NCI-H526 (cell line): Measurements from ENCODE around the gene C1orf167.

Experiments used
- DNase-seq, 2 experiments: peaks; one replicate each; lab custom pipeline; 2025; lab: John Stamatoyannopoulos, UW

C1orf167 gene

DNA sequence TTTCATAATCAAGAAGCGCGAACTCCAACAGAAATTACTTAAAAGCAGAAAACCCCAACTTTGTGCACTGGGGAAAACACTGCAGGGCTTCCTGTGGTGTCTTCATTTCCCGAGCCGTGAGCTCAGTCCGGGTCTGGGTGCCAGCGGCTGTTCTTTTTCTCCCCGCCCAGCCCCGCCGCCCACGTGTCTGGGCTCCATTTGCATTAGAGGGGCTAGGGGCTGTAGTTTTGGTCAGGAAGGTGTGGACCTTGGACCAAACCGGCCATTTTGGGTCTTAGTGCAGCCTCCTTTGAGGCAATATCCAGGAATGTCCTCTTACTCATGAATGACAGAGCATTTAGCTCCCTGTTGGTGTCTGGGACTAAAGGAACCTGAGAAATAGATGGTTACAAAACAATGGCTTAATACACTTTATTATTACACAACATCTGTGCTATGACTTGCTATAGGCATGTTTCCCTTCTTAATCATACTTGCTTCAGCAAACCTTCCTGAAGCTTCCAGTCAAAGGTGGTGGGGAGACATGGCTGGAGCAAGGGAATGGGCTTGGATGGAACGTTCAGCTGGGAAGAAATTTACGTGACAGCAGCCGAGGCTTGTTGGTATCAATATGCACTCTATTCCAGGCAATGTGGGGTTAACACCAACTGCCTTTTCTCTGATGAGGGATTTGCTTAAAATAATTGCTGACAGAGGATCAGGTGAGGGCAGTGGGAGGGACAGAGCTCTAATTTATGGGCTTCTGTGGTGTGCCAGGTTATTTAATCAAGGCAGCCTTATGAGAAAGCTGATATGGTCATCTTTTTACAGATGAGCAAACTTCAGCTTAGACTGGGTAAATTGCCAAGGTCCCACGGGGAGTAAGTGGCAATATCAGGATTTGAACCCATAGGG lies 25.0 kb upstream of the C1orf167 start:
- DNase-seq, result peak; percentile 86 to 88

DNA sequence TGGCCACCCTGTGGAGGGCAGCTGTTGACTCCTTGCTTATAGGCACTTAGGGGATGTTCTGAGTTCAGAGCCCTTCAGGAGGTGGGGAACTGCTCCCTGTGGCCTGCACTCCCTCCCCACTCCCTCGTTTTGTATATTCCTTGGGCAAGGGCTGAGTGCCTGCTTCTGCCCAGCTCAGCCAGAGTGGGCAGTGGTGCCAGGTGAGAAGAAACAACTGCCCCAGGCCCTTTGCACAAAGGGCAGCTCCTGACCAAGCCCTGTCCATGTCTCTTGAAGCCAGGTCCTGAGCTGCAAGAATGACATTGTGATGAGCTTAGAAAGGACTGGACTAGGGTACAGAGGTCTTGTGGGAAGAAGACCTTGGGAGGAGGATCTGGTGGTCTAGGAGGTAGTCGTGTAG lies 23.9 kb upstream of the C1orf167 start:
- DNase-seq, result no peak

DNA sequence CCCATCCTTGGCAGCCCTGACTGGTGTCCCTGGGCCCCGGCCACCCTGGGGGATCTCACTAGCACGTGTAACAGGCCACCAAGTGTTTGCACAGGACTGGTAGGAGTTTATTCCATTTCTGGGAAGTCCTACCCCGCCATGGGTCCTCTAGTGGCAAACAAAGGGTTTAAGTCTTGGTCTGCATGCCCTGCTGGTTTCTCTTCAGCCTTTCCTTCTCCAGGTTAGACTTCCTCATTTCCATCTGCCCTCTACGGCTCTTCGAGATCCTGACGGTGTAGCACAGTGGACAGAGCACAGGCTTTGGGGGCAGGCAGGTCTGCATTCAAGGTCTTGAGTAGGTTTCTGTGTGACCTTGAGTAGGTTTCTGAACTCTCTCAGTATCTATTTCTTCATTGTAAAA lies 23.2 kb upstream of the C1orf167 start:
- no peak for DNase-seq

DNA sequence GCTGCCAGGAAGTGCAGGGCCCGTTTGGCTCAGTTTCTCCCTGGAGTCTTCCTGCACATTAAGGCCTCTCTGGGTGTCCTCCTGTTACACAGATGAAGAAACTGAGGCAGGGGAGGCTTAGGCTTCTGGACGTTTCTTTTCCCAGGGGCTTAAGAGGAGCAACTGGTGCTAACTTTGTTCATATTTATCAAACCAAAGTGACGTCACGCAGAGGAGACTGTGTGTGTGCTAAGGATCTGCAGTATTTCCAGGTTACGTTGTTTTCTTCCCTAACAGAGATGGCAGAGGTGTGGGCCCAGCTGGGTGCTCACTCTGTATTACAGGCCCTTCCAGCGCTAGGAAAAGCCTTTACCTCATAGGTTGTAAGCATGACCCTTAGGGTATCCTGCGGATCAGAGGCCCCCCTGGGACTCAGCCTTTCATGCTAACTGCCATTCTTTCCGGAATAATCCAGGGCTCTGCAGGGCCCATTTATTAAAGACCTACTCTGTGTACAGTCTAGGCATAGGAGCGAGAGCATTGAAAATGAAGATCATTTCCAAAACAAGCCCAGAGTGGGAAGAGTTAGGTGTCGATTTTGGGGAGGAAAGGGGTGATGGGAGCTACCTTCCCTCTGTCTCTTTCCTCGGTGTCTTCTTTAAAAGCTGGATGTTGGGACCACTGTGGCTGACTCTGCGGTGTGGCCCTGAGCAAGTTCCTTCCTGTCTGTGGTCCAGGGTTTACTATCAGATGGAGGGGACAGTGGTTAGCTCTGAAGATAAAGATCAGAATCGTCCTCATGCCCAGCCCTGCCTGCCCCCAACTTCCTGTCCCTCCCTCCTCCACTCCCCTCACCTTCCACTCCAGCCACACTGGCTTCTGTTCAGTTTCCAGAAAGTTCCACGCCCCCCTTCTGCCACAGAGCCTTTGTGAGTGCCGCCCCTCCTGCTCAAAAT lies 21.5 kb upstream of the C1orf167 start:
- no peak for DNase-seq

DNA sequence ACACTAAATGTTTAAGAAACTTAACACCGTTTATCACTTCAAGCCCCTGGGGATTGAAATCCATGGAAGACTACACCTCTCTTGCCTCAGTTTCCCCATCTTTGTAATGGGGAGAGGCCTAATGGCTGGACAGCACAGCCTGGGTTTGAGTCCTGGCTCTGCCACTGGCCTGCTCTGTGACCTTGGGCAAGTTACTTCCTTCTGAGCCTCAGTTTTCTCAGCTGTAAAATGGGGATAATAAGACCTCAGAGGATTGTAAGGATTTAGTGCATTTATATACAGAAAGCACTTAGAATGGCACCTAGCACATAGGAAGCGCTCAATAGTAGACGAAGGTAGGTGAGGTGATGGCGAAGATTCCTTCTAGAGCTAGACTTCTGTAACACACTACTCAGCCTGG lies 20.5 kb upstream of the C1orf167 start:
- DNase-seq, result no peak

DNA sequence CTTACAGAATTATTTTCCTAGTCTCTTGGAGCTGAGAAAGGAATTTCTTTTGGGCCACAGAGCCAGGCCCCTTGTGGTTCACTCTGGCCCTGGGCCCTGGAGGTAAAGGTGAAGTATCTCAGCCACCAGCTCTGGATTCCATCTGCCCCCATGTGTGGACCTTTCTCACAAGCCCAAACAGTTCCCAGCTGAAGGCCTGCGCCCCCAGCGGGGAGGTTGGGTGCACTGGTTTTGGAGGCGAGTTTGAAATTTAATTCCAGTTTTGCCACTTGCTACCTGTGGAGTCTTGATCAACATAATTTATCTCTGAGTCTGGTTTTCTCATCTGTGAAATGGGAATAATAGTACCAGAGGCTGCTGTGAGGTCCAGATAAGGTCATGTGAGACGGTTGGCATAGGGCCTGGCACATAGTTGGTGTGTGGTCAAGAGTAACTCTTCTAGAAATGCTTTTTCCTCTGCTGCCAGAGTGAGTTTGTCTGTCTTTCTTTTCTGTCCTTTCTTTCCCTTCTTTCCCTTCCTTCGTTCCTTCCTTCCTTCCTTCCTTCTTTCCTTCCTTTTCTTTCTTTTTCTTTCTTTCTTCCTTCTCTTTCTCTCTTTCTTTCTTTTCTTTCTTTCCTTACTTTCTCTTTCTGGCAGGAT lies 20.0 kb upstream of the C1orf167 start:
- DNase-seq, result no peak

DNA sequence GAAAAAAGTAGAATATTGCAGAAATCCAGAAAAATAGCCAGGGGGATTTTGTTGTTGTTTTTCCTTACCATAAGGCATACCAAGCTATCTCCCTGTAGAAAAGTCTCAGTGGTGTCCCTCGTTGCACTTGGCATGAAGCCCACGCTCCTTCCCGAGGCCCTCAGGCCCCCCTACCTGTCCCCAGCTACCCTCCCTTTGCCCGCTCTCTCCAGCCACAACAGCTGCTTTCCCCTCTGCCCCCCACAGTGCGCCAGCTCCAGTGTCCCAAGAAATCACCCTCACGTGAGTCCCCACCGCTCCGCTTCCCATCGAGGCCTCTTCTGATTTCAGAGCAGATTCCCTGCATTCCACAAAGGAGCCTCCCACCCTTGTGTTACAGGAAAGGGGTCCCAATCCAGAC lies 17.7 kb upstream of the C1orf167 start:
- DNase-seq, result no peak

DNA sequence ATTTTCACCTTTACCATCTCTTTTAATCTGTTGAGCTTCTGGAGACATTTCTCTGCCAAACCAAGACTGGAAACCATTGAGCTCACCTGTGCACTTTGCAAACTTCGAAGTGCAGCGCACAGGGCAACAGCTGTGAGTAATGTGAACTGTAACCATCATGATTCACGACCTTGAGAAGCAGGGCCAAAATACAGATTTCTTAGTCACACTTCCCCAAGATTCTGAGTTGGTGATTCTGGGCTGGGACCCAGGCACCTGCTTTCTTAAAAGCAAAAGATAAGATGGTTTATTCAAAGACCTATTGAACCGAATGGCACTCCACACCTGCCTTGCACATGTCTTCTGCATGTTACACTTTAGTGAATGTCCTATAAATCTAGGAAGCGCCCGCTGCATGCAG lies 15.9 kb upstream of the C1orf167 start:
- DNase-seq, result no peak

DNA sequence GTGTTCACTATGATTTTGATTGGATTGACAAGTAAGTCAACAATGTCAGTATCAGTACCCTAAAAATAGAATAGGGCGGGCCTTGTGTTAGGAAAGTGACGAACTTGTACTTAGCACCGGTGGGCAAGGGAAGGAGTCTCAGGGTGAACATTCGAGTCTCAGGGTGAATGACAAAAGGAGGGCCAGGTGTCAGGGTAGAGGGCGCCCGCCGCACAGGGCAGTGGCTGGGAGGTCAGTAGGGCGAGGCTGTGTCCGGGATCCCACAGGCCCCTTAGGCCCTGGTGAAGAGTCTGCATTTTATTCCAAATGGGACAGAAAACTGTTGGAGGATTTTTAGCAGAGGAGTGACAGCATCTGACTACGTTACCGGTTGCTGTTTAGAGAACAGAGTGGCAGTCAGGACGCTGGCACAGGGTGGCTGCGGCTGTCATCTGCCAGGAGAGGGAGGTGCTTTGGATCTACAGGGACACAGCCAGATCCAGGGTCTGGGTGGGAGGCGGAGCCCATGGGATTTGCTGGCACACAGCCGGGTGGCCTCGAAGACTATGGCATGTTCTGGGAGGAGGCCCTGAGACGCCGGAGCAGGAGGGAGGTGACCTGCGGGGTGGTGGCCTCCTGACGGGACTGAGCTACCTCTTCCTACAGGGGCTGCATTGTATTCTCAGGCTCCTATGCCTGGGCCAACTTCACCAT lies 15.1 kb upstream of the C1orf167 start:
- DNase-seq, result no peak

DNA sequence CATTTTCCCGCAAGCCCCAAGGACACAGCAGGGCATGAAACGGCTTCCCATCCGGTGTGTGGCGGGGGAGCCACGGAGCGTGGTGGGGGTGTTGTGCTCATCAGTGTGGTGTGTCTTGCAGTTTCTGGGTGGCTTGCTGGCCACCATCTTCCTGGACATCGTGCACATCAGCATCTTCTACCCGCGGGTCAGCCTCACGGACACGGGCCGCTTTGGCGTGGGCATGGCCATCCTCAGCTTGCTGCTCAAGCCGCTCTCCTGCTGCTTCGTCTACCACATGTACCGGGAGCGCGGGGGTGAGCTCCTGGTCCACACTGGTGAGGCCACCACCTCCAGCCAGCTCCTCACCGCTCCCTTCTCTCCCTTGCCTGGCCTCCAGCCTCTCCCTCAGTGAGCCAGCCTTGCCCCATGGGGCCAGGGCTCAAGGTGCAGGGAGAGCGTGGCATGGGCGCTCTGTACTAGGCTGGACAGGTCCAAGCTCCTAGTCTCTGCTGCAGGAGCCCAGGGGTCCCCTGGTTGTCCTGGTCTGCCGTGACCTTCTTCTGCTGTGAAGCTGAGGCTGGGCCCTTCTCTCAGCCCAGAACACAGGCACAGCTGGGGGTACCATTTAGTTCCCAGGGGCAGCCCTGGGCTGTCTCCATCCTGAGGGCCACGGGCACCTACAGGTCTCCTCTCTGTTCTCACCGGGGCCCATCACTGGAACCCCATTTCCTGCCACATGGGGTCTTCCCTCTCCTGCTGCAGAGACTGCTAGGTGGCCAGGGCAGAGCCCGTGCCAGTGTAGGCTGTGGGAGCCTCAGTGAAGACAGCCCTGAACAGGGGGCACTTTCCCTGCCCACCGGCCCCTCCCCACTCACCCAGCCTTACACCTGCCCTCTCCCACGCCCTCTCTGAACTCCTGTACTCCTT lies 13.4 kb upstream of the C1orf167 start:
- DNase-seq, result no peak

DNA sequence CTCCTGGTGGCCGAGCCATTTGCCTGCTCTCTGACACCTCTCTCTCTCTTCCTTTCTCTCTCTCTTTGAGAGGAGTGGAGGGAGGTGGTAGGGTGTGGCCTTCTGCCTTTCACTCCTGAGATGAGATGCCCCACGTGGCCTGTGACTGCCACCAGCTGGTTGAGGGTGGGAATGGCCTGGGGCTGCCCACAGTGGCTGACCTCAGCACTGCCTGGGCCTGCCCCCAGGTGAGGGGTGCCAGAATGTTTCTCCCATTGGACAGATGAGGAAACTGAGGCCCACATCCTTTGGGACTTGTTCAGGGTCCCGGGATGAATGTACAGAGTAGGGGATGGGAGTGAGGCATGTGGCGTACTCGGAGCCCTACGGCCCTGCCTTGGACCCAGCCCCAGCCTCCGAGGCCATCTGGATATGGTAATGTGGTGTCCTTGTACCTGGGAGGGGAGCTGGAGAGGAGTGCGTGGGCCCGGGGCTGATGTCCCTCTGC lies 12.7 kb upstream of the C1orf167 start:
- peak; percentile 5 to 38 for DNase-seq

DNA sequence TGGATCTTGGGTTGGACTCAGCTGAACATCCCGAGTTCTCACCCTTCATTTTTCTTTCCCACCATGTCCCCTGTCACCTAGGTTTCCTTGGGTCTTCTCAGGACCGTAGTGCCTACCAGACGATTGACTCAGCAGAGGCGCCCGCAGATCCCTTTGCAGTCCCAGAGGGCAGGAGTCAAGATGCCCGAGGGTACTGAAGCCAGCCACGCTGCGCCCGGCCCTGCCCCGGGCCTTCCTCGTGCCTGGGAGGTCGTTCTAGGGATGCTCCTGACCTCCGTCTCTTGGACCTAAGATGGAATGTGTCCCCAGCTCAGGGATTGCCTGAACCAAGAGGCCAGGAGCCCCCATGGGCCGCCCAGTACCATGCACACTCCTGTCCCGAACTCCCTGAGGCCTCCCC lies 12.0 kb upstream of the C1orf167 start:
- no peak for DNase-seq

DNA sequence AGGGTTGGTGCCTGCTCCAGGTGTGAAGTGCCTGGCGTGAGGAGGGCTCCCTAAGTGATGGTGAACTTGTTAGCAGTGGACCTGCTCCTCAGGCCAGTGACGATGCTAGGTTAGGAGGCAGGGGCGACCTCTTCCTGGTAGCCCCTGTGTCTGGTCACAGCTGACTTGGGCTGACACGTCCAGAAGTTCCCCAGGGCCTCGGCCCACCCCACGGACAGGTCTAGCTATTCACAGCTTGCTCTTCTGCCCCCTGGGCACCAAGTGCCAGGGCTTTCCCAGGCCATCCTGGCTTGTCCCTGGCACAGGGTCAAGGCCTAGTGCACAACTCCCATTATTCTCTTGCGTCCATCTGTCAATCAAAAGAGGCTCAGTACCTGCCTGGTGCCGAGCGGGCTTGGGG lies 10.9 kb upstream of the C1orf167 start:
- DNase-seq, result no peak

DNA sequence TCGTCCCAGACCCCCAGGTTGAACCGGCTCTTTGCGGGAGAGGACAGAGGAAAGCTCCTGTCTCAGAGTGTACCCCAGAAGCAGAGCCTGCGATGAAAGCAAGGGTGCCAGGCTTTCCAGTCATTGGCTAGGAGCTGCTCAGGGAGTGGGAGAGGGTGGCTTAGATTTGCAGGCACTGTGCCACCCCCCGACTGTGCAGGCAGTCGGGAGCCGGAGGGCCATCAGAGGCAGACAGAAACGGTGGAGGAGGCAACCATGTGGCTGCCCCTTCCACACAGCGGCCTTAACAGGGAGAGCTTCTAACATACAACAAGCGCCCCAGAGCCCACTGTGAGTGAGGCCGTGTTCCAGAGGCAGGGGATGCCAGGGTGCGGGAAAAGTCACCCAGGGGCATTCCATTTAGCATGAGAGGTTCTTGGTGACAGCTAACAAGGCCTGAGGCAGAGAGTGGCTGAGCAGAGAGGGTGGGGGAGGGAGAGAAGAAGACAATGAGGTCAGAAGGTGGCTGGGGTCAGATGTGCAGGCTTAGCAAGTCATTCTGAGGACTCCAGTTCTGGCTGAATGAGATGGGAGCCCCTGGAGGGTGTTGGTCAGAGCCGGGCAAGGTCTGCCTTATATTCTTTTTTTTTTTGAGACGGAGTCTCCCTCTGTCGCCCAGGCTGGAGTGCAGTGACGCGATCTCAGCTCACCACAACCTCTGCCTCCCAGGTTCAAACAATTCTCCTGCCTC lies 9.5 kb upstream of the C1orf167 start:
- no peak for DNase-seq

DNA sequence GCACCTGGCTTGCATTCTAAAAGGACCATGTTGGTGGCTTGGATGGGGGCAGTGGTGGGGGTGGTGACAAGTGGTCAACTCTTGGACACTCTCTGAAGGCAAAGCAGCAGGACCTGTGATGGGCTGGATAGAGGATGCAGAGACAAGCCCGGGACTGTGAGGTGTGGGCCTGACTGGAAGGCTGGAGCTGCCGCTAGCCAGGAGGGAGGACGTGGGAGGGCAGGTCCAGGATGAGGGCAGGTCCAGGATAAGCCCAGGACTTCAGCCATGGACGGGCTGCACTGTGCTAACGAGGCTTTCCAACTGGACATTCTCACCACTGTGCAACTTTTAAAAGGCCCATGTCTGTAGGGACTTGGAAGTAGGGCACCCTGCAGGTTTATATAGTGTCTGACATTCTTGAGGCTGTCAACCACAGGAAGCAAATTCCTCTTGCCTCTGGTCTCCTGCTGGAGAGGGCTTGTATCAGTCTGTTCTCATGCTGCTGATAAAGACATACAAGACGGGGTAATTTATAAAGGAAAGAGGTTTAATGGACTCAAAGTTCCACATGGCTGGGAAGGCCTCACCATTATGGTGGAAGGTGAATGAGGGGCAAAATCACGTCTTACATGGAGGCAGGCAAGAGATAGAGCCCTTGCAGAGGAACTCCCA lies 8.3 kb upstream of the C1orf167 start:
- DNase-seq, result no peak

DNA sequence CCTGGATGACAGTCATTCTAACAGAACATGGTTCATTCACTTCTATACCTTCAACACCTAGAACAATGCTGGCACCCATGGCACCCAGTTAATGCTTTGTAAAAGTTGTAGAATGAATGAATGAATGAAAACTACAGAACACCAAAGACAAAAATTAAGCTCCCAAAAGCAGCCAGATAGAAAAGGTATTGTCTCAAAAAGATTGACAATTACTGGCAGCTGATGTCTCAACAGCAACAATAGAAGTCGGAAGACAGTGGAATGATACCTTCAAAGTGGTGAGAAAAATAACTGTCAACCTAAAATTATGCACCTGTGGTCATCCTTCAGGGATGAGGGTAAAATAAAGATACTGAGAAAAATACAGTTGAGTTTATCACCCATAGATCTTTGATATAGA lies 4.9 kb upstream of the C1orf167 start:
- no peak for DNase-seq

DNA sequence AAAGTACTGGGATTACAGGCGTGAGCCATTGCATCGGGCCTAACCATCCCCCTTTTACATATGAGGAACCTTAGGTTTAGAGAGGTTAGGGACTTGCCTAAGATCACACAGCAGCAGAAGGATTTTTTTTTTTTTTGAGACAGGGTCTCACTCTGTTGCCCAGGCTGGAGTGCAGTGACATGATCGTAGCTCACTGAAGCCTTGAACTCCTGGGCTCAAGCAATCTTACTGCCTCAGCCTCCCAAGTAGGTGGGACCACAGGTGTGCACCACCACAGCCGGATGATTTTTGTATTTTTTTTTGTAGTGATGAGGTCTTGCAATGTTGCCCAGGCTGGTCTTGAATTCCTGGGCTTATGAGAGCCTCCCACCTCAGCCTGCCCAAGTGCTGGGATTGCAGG lies 2.2 kb upstream of the C1orf167 start:
- no peak for DNase-seq

DNA sequence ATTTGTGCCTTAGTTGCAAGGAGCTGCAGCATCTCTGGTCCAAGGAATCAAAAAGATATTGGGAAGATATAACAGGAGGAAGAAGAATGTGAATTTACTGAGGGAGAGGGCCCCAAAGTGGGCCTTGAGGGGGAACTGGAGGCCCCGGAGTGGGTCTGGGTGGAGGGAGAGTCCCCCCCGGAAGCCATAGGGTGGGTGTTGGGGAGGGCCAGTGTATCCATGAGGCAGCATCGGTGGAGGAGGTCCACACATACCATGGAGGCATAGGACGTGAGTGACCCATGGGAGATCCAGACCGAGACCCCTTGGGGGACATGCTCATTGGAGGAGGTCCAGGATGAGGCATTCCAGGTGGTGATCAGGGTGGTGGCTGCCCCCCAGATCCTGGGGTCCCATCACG lies 708 bp upstream of the C1orf167 start:
- DNase-seq, result no peak

DNA sequence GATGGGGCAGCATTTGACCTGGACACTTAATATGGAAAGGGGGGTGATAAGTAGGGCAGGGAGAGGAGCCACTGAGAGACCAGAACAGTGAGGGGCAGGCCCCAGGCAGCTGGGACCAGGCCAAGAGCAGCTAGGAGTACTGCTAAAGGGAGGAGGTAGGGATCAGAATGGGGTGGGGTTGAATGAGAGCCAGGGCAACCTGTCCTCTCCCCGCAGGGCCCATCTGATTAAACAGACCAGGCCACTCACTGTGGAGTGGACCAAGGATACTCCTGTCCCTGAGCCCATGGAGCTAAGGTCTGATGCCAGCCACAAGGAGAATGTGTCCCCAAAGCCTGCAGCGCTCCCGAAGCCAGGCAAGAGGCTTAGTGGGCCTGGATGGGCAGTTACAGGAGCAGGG lies 2.1 kb downstream of the C1orf167 start:
- DNase-seq, result no peak
